Activated CD4-positive, alpha-beta T cell treated with anti-CD3 and anti-CD28 coated beads, Interleukin-2, Interleukin-4, amounts not matched to agents 100 ng/mL and 50 ng/mL, durations not matched to agents 16 hours and 8 hours (primary cell): ENCODE data around the gene SLC12A8.

ENCODE experiments used
- DNase-seq: peaks from one replicate; pipeline ENCODE4 v3.0.0-alpha.2; 2020; ENCODE audit warnings: low spot score

Gene SLC12A8

DNA sequence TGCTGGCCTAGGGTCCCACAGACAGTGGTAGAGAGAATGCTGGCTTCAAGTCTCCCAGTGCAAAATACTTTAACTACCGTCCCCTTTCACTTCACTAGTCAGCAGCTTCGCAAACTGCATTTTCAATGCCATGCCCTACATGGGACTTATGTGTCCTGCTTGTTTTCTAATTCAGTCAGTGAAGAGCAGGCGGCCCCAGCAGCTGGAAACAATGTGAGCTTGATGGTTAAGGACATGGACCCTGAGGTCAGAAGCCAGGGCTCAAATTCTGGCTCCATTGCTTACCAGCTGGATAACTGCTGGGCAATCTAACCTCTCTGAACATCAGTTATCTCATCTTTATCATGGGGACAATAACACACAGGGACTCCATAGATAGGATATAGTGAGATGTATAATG is 58.4 kb downstream of the SLC12A8 start:
- no peak for DNase-seq

DNA sequence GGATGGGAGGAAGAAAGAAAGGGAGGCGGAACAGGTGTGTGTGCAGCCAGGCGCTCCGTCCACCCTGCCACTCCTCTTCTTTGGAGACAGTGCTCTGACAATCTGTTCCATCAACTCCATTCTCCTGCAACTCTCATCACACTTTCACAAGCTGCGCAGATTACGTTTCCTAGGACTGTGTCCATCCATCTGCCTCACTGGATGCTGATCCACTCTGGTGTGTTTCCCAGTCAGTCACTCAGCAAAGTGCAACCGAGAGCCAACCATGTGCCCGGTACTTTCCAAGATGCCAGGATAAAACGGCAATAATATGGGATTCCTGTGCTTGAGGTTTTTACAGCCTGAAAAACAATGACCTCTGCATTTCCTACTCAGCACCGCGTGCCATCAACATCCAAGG is 59.6 kb downstream of the SLC12A8 start:
- no peak for DNase-seq

GRCh38 chr3:125151916-125152315 is 60.6 kb downstream of the SLC12A8 start:
- no peak for DNase-seq

DNA sequence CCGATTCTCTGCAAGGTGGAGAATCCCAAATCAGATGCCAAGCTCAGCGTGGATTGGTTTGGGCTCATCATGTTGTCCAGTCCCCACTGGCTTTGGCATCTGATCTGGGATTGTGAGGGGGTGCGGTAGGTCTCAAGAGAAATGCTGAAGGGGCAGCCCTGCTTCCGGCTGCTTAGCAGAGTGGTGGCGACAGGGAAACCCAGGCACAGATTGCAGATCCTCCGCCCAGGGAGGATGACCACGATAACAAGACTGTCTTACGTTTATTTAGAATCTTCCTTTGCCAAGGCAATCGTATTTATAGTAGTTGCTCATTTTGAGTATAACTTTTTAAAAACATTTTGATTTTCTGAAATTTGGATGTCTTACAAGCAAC is 61.1 kb downstream of the SLC12A8 start:
- no peak for DNase-seq

DNA sequence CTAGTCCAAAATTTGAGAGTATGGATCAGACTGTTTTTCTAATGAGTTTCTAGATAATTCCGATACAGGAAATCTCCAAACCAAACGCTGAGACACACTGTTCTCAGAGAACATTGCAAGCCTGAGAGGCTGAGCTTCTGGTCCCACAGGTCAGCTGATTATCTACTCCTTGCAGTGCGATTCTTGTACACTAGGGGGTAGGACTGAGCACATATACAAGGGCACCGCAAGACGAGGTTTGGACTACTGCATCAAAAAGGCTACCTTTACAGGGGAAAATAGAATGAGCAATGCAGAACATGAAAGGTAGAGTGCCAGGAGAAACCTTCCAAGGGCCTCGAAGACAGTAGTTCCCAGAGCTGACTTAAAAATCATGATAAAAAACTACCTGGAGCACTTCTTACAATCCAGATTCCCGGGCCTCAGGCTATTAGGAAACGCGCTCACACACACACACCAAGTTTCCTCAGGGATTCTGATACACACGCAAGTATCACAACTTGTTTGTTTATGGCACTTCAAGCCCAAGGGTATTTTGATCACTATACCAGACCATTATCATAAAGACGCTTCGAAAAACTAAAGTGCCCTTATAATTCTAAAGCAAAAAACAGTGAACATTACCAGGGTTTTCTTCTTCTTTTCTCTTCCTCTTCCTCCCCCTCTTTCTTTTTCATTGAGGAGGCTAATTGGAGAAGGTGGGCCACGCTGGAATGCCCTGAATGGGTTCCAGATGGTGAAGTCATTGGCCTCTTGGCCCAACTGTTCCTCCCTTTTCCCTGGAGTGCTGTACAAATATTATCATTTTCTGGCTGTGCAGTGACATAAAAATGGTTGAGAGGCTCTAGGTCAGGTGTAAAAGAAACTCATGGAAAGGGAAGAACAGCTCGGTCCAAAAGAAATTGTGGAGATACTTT is 61.8 kb downstream of the SLC12A8 start:
- peak; percentile 75 for DNase-seq

DNA sequence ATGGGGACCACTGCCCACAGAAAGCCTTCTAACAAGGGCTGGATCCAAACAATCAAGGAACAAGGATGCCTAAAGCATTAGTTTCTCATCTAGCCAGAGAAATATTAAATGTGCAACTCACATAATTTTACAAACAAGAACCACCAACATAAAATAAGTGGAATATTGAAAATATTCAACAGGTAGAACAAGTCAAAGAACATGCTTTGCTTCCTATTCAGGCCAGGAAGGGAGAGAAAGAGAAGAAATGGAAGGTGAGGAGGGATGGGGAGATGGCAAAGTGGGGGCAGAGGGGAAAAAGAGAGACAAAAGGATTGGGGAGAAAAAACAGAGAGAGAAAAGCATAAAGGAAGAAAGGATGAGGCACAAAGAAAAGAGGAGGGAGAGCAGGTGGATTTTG is 63.1 kb downstream of the SLC12A8 start:
- DNase-seq = no peak

DNA sequence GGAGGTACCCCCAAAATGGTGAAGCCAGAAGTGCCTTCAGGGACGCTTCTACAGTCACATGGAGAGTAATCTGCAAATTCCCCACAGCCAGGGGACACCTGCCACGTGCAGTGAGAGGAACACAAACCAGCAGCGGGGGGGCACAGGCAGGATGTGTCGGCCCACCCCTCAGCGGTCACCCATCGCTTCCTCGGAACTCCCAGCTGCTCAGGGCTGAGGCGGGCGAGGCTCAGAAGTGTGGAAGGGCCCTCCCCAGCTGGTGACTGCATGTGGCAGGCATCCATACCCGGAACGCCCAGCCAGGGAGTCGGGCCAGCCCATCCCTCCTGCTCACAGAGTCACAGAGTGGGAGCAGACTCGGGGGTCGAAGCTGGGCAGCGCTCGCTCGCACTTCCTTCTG is 63.7 kb downstream of the SLC12A8 start:
- DNase-seq = no peak

DNA sequence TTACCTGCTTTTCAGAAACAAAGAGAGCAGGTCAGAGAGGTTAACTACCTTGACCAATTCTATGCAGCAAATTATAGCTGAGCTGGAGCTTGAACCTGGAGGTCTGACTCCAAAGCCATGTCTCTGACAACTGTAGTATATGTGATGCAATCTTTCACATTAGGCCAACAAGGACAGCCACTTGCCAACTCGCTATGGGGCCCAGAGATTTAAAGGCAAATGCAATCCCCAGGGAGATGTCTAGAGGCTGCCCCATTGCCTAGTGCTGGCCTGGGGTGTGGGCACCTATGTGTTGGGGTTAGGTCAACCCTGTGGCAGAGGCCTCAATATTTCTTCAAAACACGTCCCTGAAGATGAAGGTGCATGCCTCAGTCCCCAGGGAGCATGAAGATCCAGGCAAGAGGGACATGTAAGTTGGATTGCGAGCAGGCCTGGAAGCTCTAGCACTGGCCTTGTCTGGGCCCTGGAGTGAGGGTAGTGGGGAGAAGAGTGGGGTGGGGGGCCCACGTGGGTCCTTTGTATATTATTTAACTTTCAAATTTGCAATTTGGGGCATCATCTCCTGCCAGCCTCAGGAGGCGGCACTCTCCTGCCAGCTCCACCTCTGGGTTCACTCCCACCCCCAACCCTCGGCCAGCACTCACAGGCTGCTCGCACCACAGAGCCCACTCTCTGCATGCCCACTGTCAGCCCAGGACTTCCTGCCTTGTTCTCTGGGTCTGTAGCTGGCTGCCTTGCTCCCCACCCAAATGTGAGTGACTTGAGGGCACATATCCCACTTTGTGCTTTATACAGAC is 64.3 kb downstream of the SLC12A8 start:
- no peak for DNase-seq

DNA sequence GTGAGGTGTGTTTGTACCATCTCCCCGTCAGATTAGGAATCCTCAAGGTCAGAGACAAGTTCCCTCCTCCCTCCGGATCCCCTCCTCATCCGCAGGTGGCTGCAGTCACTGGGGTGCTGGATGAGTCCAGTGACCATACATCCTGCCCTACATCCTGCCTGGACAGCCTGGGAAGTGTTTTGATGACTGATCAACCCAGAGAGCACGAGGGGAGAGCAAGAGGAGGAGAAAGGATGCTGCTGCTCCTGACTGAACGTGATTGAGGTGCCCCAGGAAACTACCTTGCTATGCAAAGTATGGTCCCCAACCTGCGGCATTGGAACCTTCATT is 65.1 kb downstream of the SLC12A8 start:
- no peak for DNase-seq

- DNase-seq = no peak
Measured at GRCh38 chr3:125146626-125147490, 65.7 kb downstream of the SLC12A8 start.

DNA sequence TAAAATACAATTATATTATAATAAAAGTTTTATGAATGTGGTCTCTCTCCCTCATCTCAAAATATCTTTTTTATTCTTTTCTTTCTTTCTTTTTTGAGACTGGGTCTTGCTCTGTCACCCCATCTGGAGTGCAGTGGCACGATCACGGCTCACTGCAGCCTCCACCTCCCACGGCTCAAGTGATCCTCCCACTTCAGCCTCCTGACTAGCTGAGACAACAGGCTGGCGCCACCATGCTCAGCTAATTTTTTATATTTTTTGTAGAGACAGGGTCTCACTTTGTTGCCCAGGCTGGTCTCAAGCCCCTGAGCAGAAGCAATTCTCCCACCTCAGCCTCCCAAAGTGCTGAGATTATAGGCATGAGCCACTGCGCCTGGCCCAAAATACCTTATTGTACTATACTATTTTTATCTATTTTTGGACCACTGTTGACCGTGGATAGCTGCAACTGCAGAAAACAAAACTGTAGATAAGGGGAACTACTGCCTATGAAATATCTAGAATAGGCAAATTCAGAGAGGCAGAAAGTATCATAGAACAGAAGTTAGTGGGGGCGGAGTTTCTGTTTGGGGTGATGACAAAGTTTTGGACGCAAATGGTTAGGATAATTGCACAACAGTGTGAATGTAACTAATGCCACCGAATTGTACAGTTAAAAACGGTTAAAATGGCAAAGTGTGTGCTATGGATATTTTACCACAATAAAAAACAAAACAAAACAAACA is 66.6 kb downstream of the SLC12A8 start:
- DNase-seq = no peak

DNA sequence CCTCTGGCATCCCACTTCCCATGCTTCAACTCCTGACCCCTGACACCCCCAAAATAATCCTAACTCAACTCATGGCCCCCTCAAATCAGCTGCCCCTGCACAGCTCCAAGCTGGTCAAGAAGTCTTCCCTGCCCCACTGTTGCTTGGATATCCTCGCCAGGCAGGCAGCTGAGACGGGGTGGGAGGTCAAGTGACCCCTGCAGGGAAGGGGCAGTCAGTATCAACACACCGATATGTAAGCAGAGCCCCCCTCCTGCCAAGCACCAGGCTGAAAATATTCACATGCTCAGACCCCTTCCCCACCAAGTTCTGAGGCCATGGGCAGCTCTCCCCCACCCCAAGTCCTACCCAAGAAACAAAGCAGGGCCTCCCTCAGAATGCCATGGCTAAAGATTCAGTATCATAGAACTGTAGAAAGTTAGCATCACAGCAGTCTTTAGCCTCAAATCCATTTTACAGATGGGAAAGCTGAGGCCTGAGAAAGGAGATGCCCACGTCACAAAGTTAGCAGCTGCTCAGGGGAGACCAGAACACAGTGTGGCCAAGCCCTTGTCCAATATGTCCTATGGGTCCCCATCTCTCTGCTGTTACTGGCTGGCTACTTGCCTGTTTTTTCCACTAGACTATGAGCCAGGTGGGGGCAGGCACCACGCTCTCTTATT is 67.8 kb downstream of the SLC12A8 start:
- no peak for DNase-seq

DNA sequence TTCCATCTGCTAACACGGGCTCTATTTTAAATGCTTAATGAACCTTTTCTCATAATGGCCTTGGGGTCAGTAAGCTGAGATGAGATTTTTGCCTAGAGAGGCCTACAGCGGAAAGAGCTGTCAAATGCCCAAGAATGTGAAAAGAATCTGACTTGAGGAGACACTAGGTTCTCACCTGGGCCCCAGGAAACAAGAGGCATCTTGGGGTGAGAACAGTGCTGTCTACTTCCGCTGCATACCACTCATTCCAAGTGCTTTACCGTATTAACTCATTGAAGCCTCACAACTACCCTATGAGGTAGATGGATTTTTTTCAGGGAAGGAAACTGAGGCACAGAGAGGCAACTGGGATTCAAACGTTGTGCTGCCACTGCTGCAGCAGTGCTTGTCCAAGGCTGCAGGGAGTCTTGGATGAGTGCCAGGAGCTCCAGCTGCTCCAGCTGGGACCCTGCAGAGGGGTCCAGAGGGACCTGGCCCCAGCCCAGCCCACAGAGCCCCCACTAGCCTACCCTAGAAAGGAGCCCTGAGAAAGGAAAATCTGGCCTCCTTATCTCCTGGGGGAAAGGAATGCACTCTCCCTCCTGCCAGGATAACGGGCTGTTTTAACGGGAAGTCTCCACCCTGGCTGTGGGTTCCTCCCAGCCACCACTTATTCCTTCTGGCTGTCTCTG is 68.4 kb downstream of the SLC12A8 start:
- no peak for DNase-seq

DNA sequence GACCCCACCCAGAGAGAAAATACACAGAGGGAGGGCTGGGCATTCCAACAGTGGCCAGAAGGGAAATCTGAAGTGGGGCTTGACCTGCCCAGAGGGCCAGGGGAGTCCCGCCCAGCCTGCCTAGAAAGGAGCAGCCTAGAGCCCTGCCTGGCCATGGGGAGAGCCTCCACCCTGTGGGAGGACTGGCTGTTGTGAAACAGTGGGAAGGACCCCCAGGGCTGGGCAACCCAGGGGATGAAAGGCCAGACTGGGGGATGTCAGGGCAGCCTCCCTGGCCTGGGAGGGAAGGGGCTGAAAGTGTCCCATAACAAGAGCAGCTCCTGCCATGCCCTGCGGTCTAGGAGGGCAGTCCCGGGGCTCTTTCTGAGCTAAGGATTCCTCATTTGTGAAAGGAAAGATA is 69.0 kb downstream of the SLC12A8 start:
- no peak for DNase-seq

- DNase-seq = no peak
Measured at GRCh38 chr3:125142940-125143339, 69.6 kb downstream of the SLC12A8 start.

GRCh38 chr3:125142420-125142778 is 70.1 kb downstream of the SLC12A8 start:
- DNase-seq = no peak

- peak; percentile 82 for DNase-seq
Measured at GRCh38 chr3:125141596-125142419, 70.7 kb downstream of the SLC12A8 start.

DNA sequence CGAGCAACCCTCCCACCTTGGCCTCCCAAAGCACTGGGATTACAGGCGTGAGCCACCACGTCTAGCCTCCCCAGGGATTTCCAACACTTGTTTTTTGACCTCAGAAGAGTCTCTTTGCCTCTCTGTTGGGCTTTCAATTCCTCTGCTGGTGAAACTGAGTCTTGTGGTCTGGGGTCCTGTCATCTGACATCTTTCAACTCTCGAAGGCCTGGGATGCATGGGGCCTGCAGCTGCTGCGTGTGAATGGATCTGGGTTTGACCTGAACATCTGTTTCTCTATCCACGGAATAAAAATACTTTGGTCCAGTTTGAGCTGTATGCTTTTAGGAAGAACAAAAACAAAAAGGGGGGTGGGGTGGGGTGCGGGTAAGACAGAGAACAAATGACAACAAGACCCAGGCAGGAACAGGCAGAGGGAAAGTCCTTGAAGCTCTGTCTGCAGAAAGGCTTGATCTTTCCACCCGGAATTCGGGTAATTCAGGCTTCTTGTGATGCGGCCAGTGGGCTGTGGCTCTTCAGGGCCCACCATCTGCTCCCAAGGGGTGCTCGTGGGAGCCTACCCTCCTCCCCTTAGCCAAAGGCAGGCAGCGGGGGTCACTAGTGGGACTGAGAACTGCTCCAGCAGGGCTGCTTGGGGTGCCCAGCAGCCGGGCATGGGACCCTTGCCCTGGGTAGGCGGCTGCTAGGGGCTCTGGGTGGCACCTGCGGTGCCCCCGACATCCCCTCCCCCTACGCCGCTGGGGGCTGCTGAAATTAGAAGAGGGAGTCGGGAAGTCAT is 71.5 kb downstream of the SLC12A8 start:
- no peak for DNase-seq
